HepG2 (cell line): Measurements from ENCODE around the gene IRAK3. TPM values are rescaled to one million over a fixed set of nuclear protein-coding genes. Genes with fewer than 3 reads are reported as not detected.
A peak's percentile ranks its signal among the peaks of the same experiment; 100 is the strongest.

ENCODE experiments used
- ARID4A ChIP-seq: sonication (generic); formaldehyde crosslinking; IDR thresholded peaks from 2 replicates; pipeline ENCODE4 v1.5.0; 2020; ENCODE audit warnings: mild to moderate bottlenecking, missing genetic modification reagents, borderline replicate concordance
- ATF2 ChIP-seq: sonication (generic); formaldehyde crosslinking; IDR thresholded peaks from 2 replicates; pipeline ENCODE4 v1.4.0; 2020; ENCODE audit warnings: missing genetic modification reagents
- E2F5 ChIP-seq: sonication (generic); formaldehyde crosslinking; conservative IDR thresholded peaks from 2 replicates; pipeline ENCODE4 v1.4.0; 2020; ENCODE audit warnings: missing genetic modification reagents
- POLR2G ChIP-seq: fragments of 200-400 bp; formaldehyde crosslinking; IDR thresholded peaks from 2 replicates; pipeline ENCODE4 v1.6.1; 2018; ENCODE audit warnings: mild to moderate bottlenecking, low read depth, low read length, moderate library complexity
- RBFOX2 ChIP-seq: fragments of 200-400 bp; formaldehyde crosslinking; IDR thresholded peaks from 2 replicates; pipeline ENCODE4 v1.6.1; 2017; ENCODE audit warnings: low read depth, mild to moderate bottlenecking, low read length
- REPIN1 ChIP-seq: sonication (generic); formaldehyde crosslinking; IDR thresholded peaks from 2 replicates; pipeline ENCODE4 v1.8.0; 2022; ENCODE audit warnings: missing genetic modification reagents, low read depth, mild to moderate bottlenecking, borderline replicate concordance
- TEAD2 ChIP-seq: sonication (generic); formaldehyde crosslinking; IDR thresholded peaks from 2 replicates; pipeline ENCODE4 v1.9.0; 2021; ENCODE audit warnings: missing genetic modification reagents
- TEAD3 ChIP-seq: optimal IDR thresholded peaks from 2 replicates; pipeline ENCODE3; 2016; ENCODE audit warnings: borderline replicate concordance
- TGIF2 ChIP-seq: IDR thresholded peaks from 2 replicates; pipeline ENCODE4 v1.6.1; 2016; ENCODE audit warnings: control low read depth, missing compliant biosample characterization
- XRCC5 ChIP-seq: fragments of 200-400 bp; formaldehyde crosslinking; optimal IDR thresholded peaks from 2 replicates; pipeline ENCODE3; 2017; ENCODE audit warnings: mild to moderate bottlenecking, low read length
- YEATS2 ChIP-seq: sonication (generic); formaldehyde crosslinking; IDR thresholded peaks from 2 replicates; pipeline ENCODE4 v1.4.0; 2020; ENCODE audit warnings: missing genetic modification reagents, borderline replicate concordance
- ZBTB38 ChIP-seq: sonication (generic); formaldehyde crosslinking; IDR thresholded peaks from 2 replicates; pipeline ENCODE4 v1.5.1; 2020; ENCODE audit warnings: mild to moderate bottlenecking, missing genetic modification reagents
- ZMYM3 ChIP-seq: sonication (generic); formaldehyde crosslinking; IDR thresholded peaks from 2 replicates; pipeline ENCODE4 v1.5.1; 2020; ENCODE audit warnings: mild to moderate bottlenecking, missing genetic modification reagents
- ZNF562 ChIP-seq: sonication (generic); formaldehyde crosslinking; IDR thresholded peaks from 2 replicates; pipeline ENCODE4 v1.8.0; 2022; ENCODE audit warnings: missing genetic modification reagents, borderline replicate concordance
- ZNF746 ChIP-seq: sonication (generic); formaldehyde crosslinking; IDR thresholded peaks from 2 replicates; pipeline ENCODE4 v1.8.0; 2022; ENCODE audit warnings: mild to moderate bottlenecking, missing genetic modification reagents
- ZNF800 ChIP-seq: sonication (generic); formaldehyde crosslinking; IDR thresholded peaks from 2 replicates; pipeline ENCODE4 v1.4.0; 2020; ENCODE audit warnings: missing genetic modification reagents
- ZSCAN9 ChIP-seq: IDR thresholded peaks from 2 replicates; pipeline ENCODE4 v1.6.1; 2016; ENCODE audit warnings: borderline replicate concordance
- polyA plus RNA-seq, 8 experiments: library from polyadenylated mRNA; depleted of rRNA in 3 of 8; stranded (reverse) in 7 of 8; unstranded in 1 of 8; fragments of >200 nt; fragmentation: Illumina TruSeq in 4 of 8; extraction: Trizol in 4 of 8; gene quantifications; 2 replicates each; pipeline versions ENCODE4 v1.2.1 to v1.2.3, GENCODE V29; 2011 to 2016; ENCODE audit warnings: low read depth in 4 of 8, missing spikeins in 1 of 8, mixed read lengths in 1 of 8; ENCODE audit not compliant: insufficient read depth in 1 of 8
- total RNA-seq, 5 experiments: library from RNA; depleted of rRNA; stranded (reverse); fragments of >200 nt; fragmentation: Illumina TruSeq; extraction: Trizol; gene quantifications; 2 replicates each; pipeline ENCODE4 v1.2.3, GENCODE V29; 2016; ENCODE audit warnings: low read depth in 1 of 5

IRAK3 gene
- total and polyA plus RNA-seq, 2 of the 13 experiments (the other 11 are each of a cell fraction or from before 2014, with no cell fraction given) = 0.01 TPM; not detected in 1

- TF ChIP-seq ARID4A (CRISPR knock-in tag) (peak; percentile 84), ZNF562 (CRISPR knock-in tag) (no peak), ATF2 (CRISPR knock-in tag) (0 out of 2 replicates have a peak, but pooled peaks have one; percentile 46), ZBTB38 (CRISPR knock-in tag) (0 out of 2 replicates have a peak, but pooled peaks have one; percentile 35), ZSCAN9 (CRISPR knock-in tag) (0 out of 2 replicates have a peak, but pooled peaks have one; percentile 61), TEAD3 (CRISPR knock-in tag) (peak; percentile 9), POLR2G (peak; percentile 87), TGIF2 (CRISPR knock-in tag) (no peak), ZNF800 (peak; percentile 55; the same call in 1 of the 2 replicates), XRCC5 (peak; percentile 43), YEATS2 (peak; percentile 70; the same call in 1 of the 2 replicates), E2F5 (CRISPR knock-in tag) (no peak), TEAD2 (CRISPR knock-in tag) (no peak), ZNF746 (CRISPR knock-in tag) (no peak), ZMYM3 (no peak), RBFOX2 (peak; percentile 44), REPIN1 (CRISPR knock-in tag) (0 out of 2 replicates have a peak, but pooled peaks have one; percentile 16)
These were observed 113.2 kb downstream of the IRAK3 start, which contains the start of gene HELB (continued) for GRCh38 chr12:66301944-66302826.
